VCaP (cell line): ENCODE data around the gene GNB1L.
A peak's percentile ranks its signal among the peaks of the same experiment; 100 is the strongest.
"Not testable (repeated sequence)": the region's sequence is repeated elsewhere in the genome, so short reads cannot be mapped to it uniquely, and the experiment has no call there.

Source experiments
- H3K27ac ChIP-seq: fragments of 450-650 bp; 2 replicates; pipeline ENCODE4 v1.5.1; 2017
- CTCF ChIP-seq: fragments of 450-650 bp; conservative IDR thresholded peaks from 2 replicates; pipeline ENCODE4 v1.5.1; 2017; ENCODE audit warnings: mild to moderate bottlenecking, moderate library complexity

The GNB1L gene

DNA sequence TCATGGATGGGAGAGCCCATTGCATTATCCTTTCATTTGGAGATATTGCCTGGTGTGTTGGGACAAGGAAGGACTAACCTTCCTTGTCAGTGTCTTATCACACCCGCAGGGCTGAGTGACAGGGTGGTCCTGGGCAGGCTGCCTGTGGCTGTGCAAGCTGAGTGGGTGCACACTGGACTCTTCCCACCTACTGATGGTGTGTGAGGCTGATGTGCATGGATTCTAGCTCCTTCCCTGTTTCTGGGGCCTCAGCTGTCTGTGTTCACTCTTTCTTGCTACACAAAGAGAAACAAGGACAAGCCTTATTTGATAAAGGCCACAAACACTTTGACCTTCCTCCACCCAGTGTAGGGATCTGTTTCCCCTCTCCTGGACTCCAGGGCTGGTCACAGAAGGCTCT lies 72.1 kb downstream of the GNB1L start:
- no peak for TF ChIP-seq CTCF
- no peak overlapping the region for H3K27ac ChIP-seq

GRCh38 chr22:19779685-19780268 lies 74.9 kb downstream of the GNB1L start:
- TF ChIP-seq CTCF = no peak
- peak overlapping the region; percentile 13; the same call in 1 of the 2 replicates for H3K27ac ChIP-seq

- TF ChIP-seq CTCF = no peak
- H3K27ac ChIP-seq = no peak overlapping the region
These were observed 75.7 kb downstream of the GNB1L start for GRCh38 chr22:19779011-19779421.

GRCh38 chr22:19777192-19777591 lies 77.5 kb downstream of the GNB1L start:
- not testable (repeated sequence) for H3K27ac ChIP-seq

DNA sequence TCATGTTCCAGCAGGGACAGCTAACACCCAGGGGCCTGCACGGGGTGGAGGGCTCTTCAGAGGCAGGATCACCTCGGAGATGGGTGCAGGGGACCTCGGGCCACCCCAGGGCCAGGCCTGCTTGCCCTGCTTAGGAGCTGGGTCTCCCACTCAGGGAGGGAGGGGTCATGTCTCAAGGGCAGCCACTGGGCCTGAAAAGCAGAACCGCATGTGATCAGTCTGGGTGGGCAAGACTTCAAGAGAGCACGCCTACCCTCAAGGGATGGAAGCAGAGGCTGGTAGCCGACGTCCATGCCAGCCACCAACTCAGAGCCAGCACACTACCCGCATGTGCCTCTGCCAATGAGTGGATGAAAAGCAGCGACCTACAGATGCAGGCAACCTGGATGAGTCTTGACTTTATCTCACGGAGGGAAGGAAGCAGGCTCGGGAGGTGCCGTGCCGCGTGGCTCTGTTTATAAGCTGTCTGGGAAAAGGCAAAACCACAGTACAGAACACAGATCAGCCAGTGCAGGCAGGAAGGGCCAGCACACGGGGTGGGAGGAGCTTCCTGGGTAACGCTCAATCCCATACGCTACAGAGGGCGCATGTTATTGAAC lies 78.1 kb downstream of the GNB1L start:
- 0 out of 2 replicates have a peak overlapping the region, but pooled peaks have one; percentile 25 for H3K27ac ChIP-seq
- TF ChIP-seq CTCF = no peak

DNA sequence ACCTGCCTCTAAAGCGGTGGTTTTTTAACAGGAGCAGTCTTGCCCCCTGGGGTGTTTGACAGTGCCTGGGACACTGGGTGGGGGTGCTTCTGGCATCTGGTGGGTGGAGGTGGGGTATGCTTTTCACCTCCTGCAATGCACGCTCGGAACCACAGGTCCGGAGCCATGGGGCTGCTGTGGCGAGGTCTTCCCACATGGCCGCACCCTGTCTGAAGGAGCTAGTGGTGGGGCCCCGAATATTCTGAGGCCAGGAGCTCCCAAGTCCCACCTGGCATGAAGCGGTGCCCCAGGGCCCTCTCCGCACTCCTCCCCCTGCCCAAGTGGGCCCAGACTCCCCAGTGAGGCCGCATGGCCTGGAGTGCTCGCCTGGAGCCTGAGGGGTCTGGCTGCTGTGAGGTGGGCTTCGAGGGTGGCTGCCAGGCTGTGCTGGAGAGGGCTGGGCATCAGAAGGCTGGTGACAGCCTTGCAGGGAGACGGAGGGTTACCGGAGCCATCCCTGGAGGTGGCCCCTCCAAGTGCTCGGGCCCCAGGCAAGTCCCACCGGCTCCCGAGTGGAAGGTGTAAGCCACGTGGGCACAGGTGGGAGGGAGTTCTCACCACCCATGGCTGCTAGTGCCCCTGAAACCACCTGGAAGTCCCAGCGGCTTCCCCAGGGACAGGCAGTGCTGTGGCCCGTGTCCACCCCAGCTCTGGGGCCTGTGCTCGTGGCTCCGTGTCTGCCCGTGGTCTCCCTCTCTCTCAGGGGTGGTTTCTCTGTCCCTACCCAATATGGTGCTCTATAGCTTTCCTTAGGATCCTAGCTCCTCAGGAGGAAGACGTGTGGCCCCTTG lies 79.0 kb downstream of the GNB1L start:
- no peak for TF ChIP-seq CTCF
- 0 out of 2 replicates have a peak overlapping the region, but pooled peaks have one; percentile 25 for H3K27ac ChIP-seq

DNA sequence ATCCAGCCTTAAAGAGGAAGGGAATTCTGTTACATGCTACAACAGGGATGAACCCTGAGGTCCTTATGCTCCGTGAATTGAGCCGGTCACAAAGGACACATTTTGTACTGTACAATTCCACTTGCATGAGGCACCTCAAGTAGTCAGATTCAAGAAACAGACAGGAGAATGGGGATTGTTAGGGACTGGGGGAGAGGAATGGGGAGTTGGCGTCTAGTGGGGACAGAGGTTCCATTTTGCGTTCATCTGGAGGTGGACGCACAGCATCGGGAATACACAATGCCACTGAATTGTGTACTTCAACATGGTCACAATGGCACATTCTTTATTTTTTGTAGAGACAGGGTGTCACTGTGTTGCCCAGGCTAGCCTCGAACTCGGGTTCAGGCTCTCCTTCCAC lies 80.0 kb downstream of the GNB1L start:
- TF ChIP-seq CTCF = no peak
- no peak overlapping the region for H3K27ac ChIP-seq
